NCI-H510A (cell line): ENCODE results near the gene MAP3K15.
"Not testable (repeated sequence)": the region's sequence is repeated elsewhere in the genome, so short reads cannot be mapped to it uniquely, and the experiment has no call there.

Experiments
- DNase-seq: peaks from one replicate; lab custom pipeline; 2025; lab: John Stamatoyannopoulos, UW

MAP3K15 gene

GRCh38 chrX:19532709-19533108, 17.4 kb upstream of the MAP3K15 start:
- DNase-seq, result no peak

GRCh38 chrX:19517965-19518364, 2.7 kb upstream of the MAP3K15 start:
- no peak for DNase-seq

GRCh38 chrX:19515615-19516105, 352 bp upstream of the MAP3K15 start:
- DNase-seq, result no peak

GRCh38 chrX:19513383-19513782, 1.9 kb downstream of the MAP3K15 start:
- peak; percentile 47 for DNase-seq

GRCh38 chrX:19512961-19513360, 2.3 kb downstream of the MAP3K15 start:
- DNase-seq, result no peak

GRCh38 chrX:19512359-19512758, 2.9 kb downstream of the MAP3K15 start:
- no peak for DNase-seq

- DNase-seq, result not testable (repeated sequence)
Measured at GRCh38 chrX:19511796-19512195, 3.5 kb downstream of the MAP3K15 start.

- no peak for DNase-seq
Measured at GRCh38 chrX:19496711-19497110, 18.6 kb downstream of the MAP3K15 start.

GRCh38 chrX:19487520-19488200, 27.6 kb downstream of the MAP3K15 start:
- DNase-seq, result no peak

- no peak for DNase-seq
Measured at GRCh38 chrX:19479458-19479857, 35.9 kb downstream of the MAP3K15 start.

GRCh38 chrX:19468383-19468782, 46.9 kb downstream of the MAP3K15 start:
- not testable (repeated sequence) for DNase-seq

- DNase-seq, result no peak
Measured at GRCh38 chrX:19462879-19463278, 52.4 kb downstream of the MAP3K15 start.

- DNase-seq, result no peak
Measured at GRCh38 chrX:19462231-19462630, 53.1 kb downstream of the MAP3K15 start.

- no peak for DNase-seq
Measured at GRCh38 chrX:19457662-19458061, 57.6 kb downstream of the MAP3K15 start.

- DNase-seq, result no peak
Measured at GRCh38 chrX:19448077-19448476, 67.2 kb downstream of the MAP3K15 start.

- no peak for DNase-seq
Measured at GRCh38 chrX:19446397-19446796, 68.9 kb downstream of the MAP3K15 start.

- not testable (repeated sequence) for DNase-seq
Measured at GRCh38 chrX:19445772-19446171, 69.5 kb downstream of the MAP3K15 start.

- DNase-seq, result no peak
Measured at GRCh38 chrX:19443869-19444526, 71.3 kb downstream of the MAP3K15 start.

GRCh38 chrX:19440713-19441112, 74.6 kb downstream of the MAP3K15 start:
- no peak for DNase-seq

- not testable (repeated sequence) for DNase-seq
Measured at GRCh38 chrX:19422661-19423060, 92.6 kb downstream of the MAP3K15 start.

GRCh38 chrX:19410259-19410658, 105.0 kb downstream of the MAP3K15 start:
- DNase-seq, result no peak

GRCh38 chrX:19403696-19404095, 111.6 kb downstream of the MAP3K15 start:
- DNase-seq, result no peak

- no peak for DNase-seq
Measured at GRCh38 chrX:19392703-19393102, 122.6 kb downstream of the MAP3K15 start.

- no peak for DNase-seq
Measured at GRCh38 chrX:19392078-19392477, 123.2 kb downstream of the MAP3K15 start.
